ENCODE data around the gene BTBD9.

The BTBD9 gene

GRCh38 chr6:38283734-38284362, 355.9 kb downstream of the BTBD9 start:
- no peak for DNase-seq (ENCODE audit: low spot score)

- no peak for DNase-seq (ENCODE audit: low spot score)
These were observed 356.8 kb downstream of the BTBD9 start for GRCh38 chr6:38282911-38283310.

DNA sequence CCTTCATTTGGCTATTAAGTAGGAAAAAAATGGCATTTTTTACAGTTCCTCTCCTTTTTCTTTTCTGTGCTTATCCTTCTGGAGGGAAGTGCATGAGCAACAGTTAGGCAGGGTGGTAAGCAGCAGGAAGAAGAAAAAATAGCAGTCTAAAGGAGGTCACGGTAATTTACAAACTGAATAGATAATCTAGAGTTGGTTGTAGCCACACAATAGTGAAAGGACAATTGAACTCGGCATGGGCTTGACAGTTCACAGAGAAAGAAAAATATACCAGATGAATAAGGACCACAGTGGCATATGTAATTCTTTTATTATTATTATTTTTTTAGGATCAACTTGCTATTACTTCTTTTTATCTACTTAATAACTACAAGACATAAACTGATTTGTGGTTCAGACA, 358.6 kb downstream of the BTBD9 start:
- DNase-seq (ENCODE audit: low spot score) = no peak

GRCh38 chr6:38279963-38280588, 359.7 kb downstream of the BTBD9 start:
- DNase-seq (ENCODE audit: low spot score) = no peak

GRCh38 chr6:38279423-38279822, 360.3 kb downstream of the BTBD9 start:
- no peak for DNase-seq (ENCODE audit: low spot score)

- DNase-seq (ENCODE audit: low spot score) = no peak
These were observed 366.4 kb downstream of the BTBD9 start for GRCh38 chr6:38273325-38273724.

- DNase-seq (ENCODE audit: low spot score) = no peak
These were observed 367.5 kb downstream of the BTBD9 start for GRCh38 chr6:38272222-38272621.

DNA sequence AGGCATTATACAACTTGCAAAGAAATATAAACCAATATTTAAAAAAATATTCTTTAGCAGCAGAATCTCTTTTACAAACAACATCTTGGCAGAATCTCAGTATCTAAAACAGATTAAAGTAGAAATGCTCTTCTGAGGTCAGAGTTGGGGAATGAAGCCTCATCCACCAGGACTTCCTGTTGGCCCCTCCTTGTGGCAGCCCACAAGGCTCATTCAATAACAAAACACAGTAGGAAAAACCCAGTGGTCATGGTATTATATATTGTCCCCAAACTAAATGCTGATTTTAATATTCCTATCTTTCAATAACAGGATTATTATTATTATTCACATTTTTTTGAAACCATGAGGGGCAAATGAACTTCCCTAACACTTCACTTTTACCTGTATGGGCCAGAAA, 368.6 kb downstream of the BTBD9 start:
- DNase-seq (ENCODE audit: low spot score) = no peak

GRCh38 chr6:38270367-38270766, 369.4 kb downstream of the BTBD9 start:
- no peak for DNase-seq (ENCODE audit: low spot score)

- DNase-seq (ENCODE audit: low spot score) = no peak
These were observed 370.1 kb downstream of the BTBD9 start for GRCh38 chr6:38269461-38270172.

- no peak for DNase-seq (ENCODE audit: low spot score)
These were observed 371.4 kb downstream of the BTBD9 start for GRCh38 chr6:38268342-38268741.

DNA sequence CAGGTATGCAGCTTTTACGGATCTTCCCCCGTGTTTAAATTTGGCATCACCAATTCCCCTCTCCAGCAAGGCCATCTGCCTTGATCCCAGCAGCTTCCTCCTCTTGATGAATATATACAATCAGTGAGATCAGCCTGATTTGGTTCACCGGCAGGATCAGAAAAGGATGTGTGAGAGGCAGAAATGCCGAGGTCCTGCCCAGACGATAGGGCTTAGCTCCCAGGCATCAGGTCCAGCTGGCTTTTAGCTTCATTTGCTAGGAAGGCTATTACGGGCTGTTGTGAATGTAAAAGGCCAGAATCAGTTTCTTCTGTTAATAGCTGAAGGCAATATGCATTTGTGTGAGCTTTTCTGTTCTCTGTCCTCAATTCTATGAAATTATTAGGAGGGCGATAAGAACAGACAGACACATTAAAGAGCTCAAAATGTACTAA, 372.8 kb downstream of the BTBD9 start:
- no peak for DNase-seq (ENCODE audit: low spot score)

DNA sequence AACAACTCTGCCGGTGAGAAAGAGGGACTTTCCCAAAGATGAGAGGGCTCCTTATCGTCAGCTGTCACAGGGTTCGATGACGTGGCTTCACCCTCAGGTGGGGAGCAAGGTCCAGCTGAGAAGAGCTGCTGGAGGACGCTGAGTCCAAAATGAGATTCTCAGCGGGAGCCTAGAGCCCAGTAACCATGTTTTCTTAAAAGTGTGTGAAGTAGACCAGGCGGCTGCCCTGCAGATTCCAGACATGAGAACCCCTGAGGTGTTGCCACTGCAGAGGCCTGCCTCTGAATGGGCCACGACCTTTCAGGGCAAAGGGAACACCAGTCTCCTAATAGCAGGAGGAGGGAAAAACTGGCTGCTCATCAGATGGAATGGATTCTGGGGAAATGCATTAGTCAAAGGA, 375.1 kb downstream of the BTBD9 start:
- peak; percentile 63 for DNase-seq (ENCODE audit: low spot score)

DNA sequence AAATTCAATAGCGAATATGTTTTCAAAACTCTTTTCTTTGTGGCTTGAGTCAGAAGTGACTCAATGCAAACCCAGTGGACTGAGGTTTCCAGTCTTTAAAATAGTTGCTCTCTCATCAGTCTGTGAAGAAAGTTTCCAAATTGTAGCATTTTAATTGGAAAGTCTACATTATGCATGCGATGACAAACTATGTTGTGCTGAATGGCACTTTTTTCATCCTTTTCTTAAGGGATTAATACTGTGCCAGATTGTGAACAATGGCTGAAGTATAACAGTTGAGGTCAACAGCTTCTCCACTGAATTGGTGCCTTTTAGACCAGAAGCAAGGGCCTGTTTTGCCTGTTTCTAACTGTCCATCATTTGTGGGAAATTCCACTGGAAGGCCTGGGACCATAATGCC, 377.1 kb downstream of the BTBD9 start:
- no peak for DNase-seq (ENCODE audit: low spot score)

DNA sequence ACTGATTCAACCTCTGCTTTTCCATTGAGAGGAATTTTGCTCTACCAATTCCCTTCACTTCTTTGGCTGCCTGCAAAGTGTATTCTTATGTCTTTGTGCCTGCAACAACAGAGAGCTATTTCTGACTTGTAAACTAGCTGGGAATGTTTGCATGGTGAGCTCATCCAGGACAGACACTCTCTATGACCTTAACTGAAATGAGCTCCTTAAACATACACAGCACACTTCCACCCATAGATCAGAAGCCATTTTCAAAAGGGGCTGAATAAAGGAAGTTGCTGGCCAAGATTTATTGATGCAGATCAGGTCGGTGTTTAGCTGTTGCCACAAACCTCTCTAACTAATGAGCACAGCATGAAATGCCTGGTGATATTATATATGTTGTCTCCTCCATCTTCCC, 377.7 kb downstream of the BTBD9 start:
- DNase-seq (ENCODE audit: low spot score) = no peak

GRCh38 chr6:38261626-38262025, 378.1 kb downstream of the BTBD9 start:
- DNase-seq (ENCODE audit: low spot score) = no peak

- no peak for DNase-seq (ENCODE audit: low spot score)
These were observed 380.0 kb downstream of the BTBD9 start for GRCh38 chr6:38259736-38260135.

- no peak for DNase-seq (ENCODE audit: low spot score)
These were observed 391.1 kb downstream of the BTBD9 start for GRCh38 chr6:38248500-38249234.

DNA sequence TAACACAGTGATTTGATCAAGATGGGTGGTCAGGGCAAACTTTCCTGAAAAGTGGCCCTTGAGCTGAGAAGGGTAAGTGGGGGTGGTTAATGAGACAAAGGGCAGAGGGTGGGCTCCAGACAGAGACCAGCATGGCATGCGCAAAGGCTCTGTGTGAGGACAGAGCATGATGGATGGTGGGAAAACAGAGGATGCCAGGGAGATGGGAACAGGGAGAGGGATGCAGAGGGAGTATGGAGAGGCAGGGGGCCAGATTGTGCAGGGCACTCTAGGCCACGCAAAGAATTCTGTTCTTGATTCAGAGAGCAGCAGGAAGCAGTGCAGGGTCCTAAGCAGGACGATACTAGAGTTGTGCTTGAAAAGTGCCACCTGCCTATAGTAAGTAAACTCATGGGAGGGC, 394.4 kb downstream of the BTBD9 start:
- no peak for DNase-seq (ENCODE audit: low spot score)

DNA sequence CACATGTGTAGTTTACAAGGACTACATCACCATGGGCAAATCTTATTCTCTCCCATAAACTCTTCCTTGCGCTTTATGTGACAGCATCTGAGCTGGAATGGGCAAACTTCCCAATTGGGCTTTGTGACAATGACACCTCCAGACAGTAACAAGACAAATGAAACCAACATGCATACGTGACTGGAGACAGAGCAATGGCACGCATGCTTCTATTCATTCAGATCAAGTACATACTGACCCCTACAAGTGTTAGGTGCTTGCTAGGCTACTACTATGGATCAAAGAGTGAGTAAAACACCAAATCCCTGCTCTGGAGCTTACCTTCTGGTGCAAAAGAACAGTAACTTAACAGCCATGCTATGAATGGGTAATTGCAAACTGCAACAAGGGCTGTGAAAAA, 394.9 kb downstream of the BTBD9 start:
- no peak for DNase-seq (ENCODE audit: low spot score)

GRCh38 chr6:38241200-38241871, 398.4 kb downstream of the BTBD9 start:
- DNase-seq (ENCODE audit: low spot score) = no peak
